Kidney glomerular epithelial cell (primary cell): Measurements from ENCODE around the gene CH25H.

ENCODE experiments used
- DNase-seq: peaks from one replicate; lab custom pipeline; 2025; lab: John Stamatoyannopoulos, UW

The CH25H gene

GRCh38 chr10:89156161-89156835, 50.8 kb downstream of the CH25H start:
- DNase-seq, result no peak
